K562 (cell line): ENCODE results near the gene GRIA3. TPM values are rescaled to one million over a fixed set of nuclear protein-coding genes. Genes with fewer than 3 reads are reported as not detected.

Experiments used
- ATAC-seq: fragments of 200-7000 bp; cut with Tn5 transposase; 3 replicates; pipeline ENCODE4 v1.9.1; 2020; ENCODE audit warnings: moderate library complexity
- BruUV-seq: library from RNA; stranded (reverse); fragments of 400-500 nt; replicated peaks from 2 replicates; lab custom pipeline; 2021; lab: Mats Ljungman, UMichigan
- CTCF ChIA-PET: fragments of 300-600 bp; formaldehyde crosslinking; extraction: SDS; loops from one replicate; lab custom pipeline; 2021; ENCODE audit warnings: low intra/inter-chr PET ratio; lab: Yijun Ruan, JAX
- POLR2A ChIA-PET: fragments of 300-600, 350-650 bp; sonication (Branson Sonifier 250); formaldehyde crosslinking; extraction: SDS; loops from one replicate; lab custom pipeline; 2021; ENCODE audit warnings: antibody characterized with exemption, inconsistent platforms; lab: Yijun Ruan, JAX
- DNase-seq, 4 experiments: peaks; one replicate each; pipeline versions ENCODE4 v3.0.0 to v3.0.0-alpha.2; 2011 to 2018; ENCODE audit warnings: low spot score in 3 of 4, mixed read lengths in 3 of 4; ENCODE audit errors: extremely low read depth in 1 of 4
- FAIRE-seq: peaks from 2 replicates; lab custom pipeline; 2011; peaks lifted over from hg19 to GRCh38; lab: Jason Lieb, UNC
- H2AFZ ChIP-seq: 2 replicates; pipeline ENCODE4 v1.6.0; 2011; ENCODE audit warnings: low read depth, low read length, control low read depth, inconsistent platforms
- H3K27ac ChIP-seq: fragments of 200-600 bp; 3 replicates; pipeline ENCODE4 v1.8.0; 2011; ENCODE audit warnings: low read depth, mild to moderate bottlenecking, control low read depth, inconsistent platforms, low read length, moderate library complexity, mixed read lengths; ENCODE audit errors: extremely low read depth
- H3K27me3 ChIP-seq, 2 experiments: fragments of 300-600 bp in 1 of 2; 2 replicates in 1 of 2; 3 replicates in 1 of 2; pipeline versions ENCODE4 v1.6.0 to v1.8.0; 2011; ENCODE audit warnings: inconsistent platforms in 2 of 2, low read length in 2 of 2, mild to moderate bottlenecking in 1 of 2, mixed read lengths in 1 of 2, moderate library complexity in 1 of 2; ENCODE audit not compliant: control insufficient read depth in 2 of 2, insufficient read depth in 2 of 2
- H3K36me3 ChIP-seq: fragments of 300-600 bp; 3 replicates; pipeline ENCODE4 v1.8.0; 2011; ENCODE audit warnings: mild to moderate bottlenecking, low read length, inconsistent platforms; ENCODE audit not compliant: control insufficient read depth, insufficient read depth
- H3K4me1 ChIP-seq, 2 experiments: fragments of 200-600 bp in 1 of 2; replicated peaks in 1 of 2; 2 replicates in 1 of 2; 3 replicates in 1 of 2; pipeline versions ENCODE4 v1.5.1 to v1.8.0; 2011; ENCODE audit warnings: inconsistent platforms in 2 of 2, low read length in 2 of 2, mild to moderate bottlenecking in 1 of 2, mixed read lengths in 1 of 2, moderate library complexity in 1 of 2; ENCODE audit not compliant: control insufficient read depth in 2 of 2, insufficient read depth in 2 of 2
- H3K4me2 ChIP-seq: 2 replicates; pipeline ENCODE4 v1.6.1; 2011; ENCODE audit warnings: low read length, control low read depth, inconsistent platforms, mixed read lengths; ENCODE audit not compliant: insufficient read depth
- H3K4me3 ChIP-seq: fragments of 200-600 bp; sonication (generic), shearing (Covaris generic); 2 replicates; pipeline ENCODE4 v1.5.1; 2016; ENCODE audit warnings: control low read depth, inconsistent platforms
- H3K79me2 ChIP-seq: fragments of 200-600 bp; 3 replicates; pipeline ENCODE4 v1.8.0; 2011; ENCODE audit warnings: low read length, inconsistent platforms; ENCODE audit not compliant: control insufficient read depth, insufficient read depth
- H3K9ac ChIP-seq, 2 experiments: 2 replicates each; pipeline versions ENCODE4 v1.6.0 to v1.6.1; 2011; ENCODE audit warnings: low read depth in 2 of 2, low read length in 2 of 2, control low read depth in 1 of 2, inconsistent platforms in 1 of 2, mild to moderate bottlenecking in 1 of 2, mixed read lengths in 1 of 2; ENCODE audit not compliant: insufficient read depth in 1 of 2
- H3K9me1 ChIP-seq: one replicate; pipeline ENCODE4 v1.6.0; 2011; ENCODE audit warnings: inconsistent platforms, mild to moderate bottlenecking, low read length, moderate library complexity; ENCODE audit not compliant: control insufficient read depth, insufficient read depth
- H3K9me3 ChIP-seq: replicated peaks from 2 replicates; pipeline ENCODE4 v1.5.1; 2011; ENCODE audit warnings: low read depth, low read length, inconsistent platforms; ENCODE audit not compliant: control insufficient read depth, insufficient read depth
- H4K20me1 ChIP-seq: replicated peaks from 2 replicates; pipeline ENCODE4 v1.6.1; 2011; ENCODE audit warnings: low read length, inconsistent platforms, mixed read lengths; ENCODE audit not compliant: control insufficient read depth, insufficient read depth
- ELK3 ChIP-seq: fragments of 450-650 bp; formaldehyde crosslinking; IDR thresholded peaks from 2 replicates; pipeline ENCODE4 v1.4.0; 2020; ENCODE audit warnings: mild to moderate bottlenecking
- FOSL1 ChIP-seq: fragments of 200-800 bp; sonication (Bioruptor generic); conservative IDR thresholded peaks from 2 replicates; pipeline ENCODE4 v1.6.1; 2016; ENCODE audit warnings: missing genetic modification characterization, missing compliant biosample characterization
- KLF16 ChIP-seq: IDR thresholded peaks from 2 replicates; pipeline ENCODE4 v1.6.1; 2016; ENCODE audit warnings: antibody characterized with exemption
- TCFL5 ChIP-seq: fragments of 250-450 bp; sonication (Bioruptor Pico); conservative IDR thresholded peaks from 2 replicates; pipeline ENCODE4 v1.6.1; 2021; ENCODE audit warnings: mild to moderate bottlenecking, moderate library complexity, matching md5 sums
- TRIM25 ChIP-seq: fragments of 450-650 bp; IDR thresholded peaks from 2 replicates; pipeline ENCODE4 v1.7.0; 2016; ENCODE audit warnings: borderline replicate concordance
- ZFP30 ChIP-seq: fragments of 250-450 bp; sonication (Bioruptor Pico); IDR thresholded peaks from 2 replicates; pipeline ENCODE4 v1.8.0; 2022; ENCODE audit warnings: moderate library complexity, mild to moderate bottlenecking, inconsistent platforms, borderline replicate concordance
- ZNF785 ChIP-seq: fragments of 250-450 bp; sonication (Bioruptor Pico); IDR thresholded peaks from 2 replicates; pipeline ENCODE4 v1.4.0; 2020; ENCODE audit warnings: mild to moderate bottlenecking
- WGBS: fragments of 100-300 bp; shearing (Covaris generic); methylation state at CpG from one replicate; pipeline ENCODE4 v1.1.6; 2016; ENCODE audit warnings: low coverage, mixed read lengths; ENCODE audit not compliant: insufficient coverage; ENCODE audit errors: missing lambda C conversion rate; 5-methylcytosine and 5-hydroxymethylcytosine counted together
- in situ Hi-C: fragments of 300-500 bp; cut with MboI; formaldehyde crosslinking; loops from 4 replicates; pipeline ENCODE4 v1.15.0; 2018; ENCODE audit warnings: inconsistent platforms, mixed read lengths
- intact Hi-C: fragments of 100-400 bp; cut with micrococcal nuclease; formaldehyde crosslinking; loops from 2 replicates; pipeline ENCODE4 v1.14.2; 2022
- polyA plus RNA-seq, 8 experiments: library from polyadenylated mRNA; depleted of rRNA in 4 of 8; stranded (reverse) in 5 of 8; unstranded in 3 of 8; fragments of >200 nt; fragmentation: Nextera tagmentation in 2 of 8; fragmentation: Illumina TruSeq in 1 of 8; extraction: Ambion mirVana in 2 of 8; extraction: Trizol in 1 of 8; gene quantifications; 2 replicates each; pipeline versions ENCODE4 v1.2.1 to v1.2.3, GENCODE V29; 2011 to 2014; ENCODE audit warnings: inconsistent platforms in 1 of 8, missing spikeins in 1 of 8
- total RNA-seq, 7 experiments: library from RNA; depleted of rRNA in 6 of 7; stranded (reverse); fragments of >200 nt in 6 of 7; fragmentation: Illumina TruSeq in 2 of 7; extraction: Trizol in 2 of 7; gene quantifications; 2 replicates each; pipeline versions ENCODE4 v1.2.1 to v1.2.3, GENCODE V29; 2011 to 2021; ENCODE audit warnings: low replicate concordance in 1 of 7
- TF ChIP-seq, protein P1 (sequence below): sonication (generic); formaldehyde crosslinking; IDR thresholded peaks from 2 replicates; pipeline ENCODE4 v1.5.0; 2020; ENCODE audit warnings: missing genetic modification reagents
- TF ChIP-seq, protein P2 (sequence below): sonication (generic); formaldehyde crosslinking; IDR thresholded peaks from 2 replicates; pipeline ENCODE4 v1.9.0; 2022; ENCODE audit warnings: mild to moderate bottlenecking, missing genetic modification reagents

Gene GRIA3
- total and polyA plus RNA-seq, 9 of the 15 experiments (the other 6 are each of a cell fraction or from before 2014, with no cell fraction given), result 0.10 TPM; not detected in 8

DNA sequence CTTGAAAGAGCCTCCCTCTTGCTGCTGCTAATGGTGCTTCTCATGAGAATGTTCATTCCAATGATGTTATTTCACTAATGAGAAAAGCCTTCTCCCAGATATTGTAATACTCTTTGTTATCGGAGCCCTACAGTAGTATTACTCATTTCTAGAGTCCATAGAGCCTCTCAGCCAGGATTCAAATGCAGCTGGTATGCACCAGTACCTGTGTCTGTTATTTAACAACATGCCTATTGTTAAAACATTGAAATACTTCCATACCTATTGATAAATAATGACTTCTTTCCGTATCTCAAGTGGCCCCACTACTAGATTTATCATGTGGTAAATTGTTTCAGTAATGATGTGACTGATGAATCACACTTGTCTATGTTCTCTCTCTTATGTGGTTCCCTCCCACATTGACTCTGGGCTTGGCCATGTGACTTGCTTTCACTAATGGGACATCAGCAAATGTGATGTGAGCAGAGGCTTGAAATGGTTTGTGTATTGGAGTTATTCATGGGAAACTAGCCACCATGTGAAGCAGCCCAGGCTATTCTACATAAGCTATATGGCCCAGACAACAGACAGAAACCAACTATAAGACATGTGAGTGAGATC, 341.1 kb downstream of the GRIA3 start:
- intact Hi-C loops, result no loop called here
- H2AFZ ChIP-seq, result no peak overlapping the region
- FAIRE-seq, result no peak
- H3K9me3 ChIP-seq, result no peaks in the 10 kb centered on the region
- ChIA-PET POLR2A (no interaction called here), CTCF (interaction anchor here (0.5 kb wide), 1 partner anchor 75 kb away, joined by 3 read pairs; no protein-coding TSS in a partner anchor)
- no peak overlapping the region for H3K4me2 ChIP-seq
- ATAC-seq, result no peak
- no peak overlapping the region for H3K27ac ChIP-seq
- TF ChIP-seq FOSL1 (tag) (peak; percentile 41; the same call in 1 of the 2 replicates), TCFL5 (CRISPR knock-in tag) (no peak), ZFP30 (CRISPR knock-in tag) (no peak), KLF16 (no peak), ELK3 (CRISPR knock-in tag) (no peak), TRIM25 (no peak), ZNF785 (CRISPR knock-in tag) (no peak)
- TF ChIP-seq, protein P1, sequence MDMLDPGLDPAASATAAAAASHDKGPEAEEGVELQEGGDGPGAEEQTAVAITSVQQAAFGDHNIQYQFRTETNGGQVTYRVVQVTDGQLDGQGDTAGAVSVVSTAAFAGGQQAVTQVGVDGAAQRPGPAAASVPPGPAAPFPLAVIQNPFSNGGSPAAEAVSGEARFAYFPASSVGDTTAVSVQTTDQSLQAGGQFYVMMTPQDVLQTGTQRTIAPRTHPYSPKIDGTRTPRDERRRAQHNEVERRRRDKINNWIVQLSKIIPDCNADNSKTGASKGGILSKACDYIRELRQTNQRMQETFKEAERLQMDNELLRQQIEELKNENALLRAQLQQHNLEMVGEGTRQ, result peak; percentile 19; the same call in 1 of the 2 replicates
- TF ChIP-seq, protein P2, sequence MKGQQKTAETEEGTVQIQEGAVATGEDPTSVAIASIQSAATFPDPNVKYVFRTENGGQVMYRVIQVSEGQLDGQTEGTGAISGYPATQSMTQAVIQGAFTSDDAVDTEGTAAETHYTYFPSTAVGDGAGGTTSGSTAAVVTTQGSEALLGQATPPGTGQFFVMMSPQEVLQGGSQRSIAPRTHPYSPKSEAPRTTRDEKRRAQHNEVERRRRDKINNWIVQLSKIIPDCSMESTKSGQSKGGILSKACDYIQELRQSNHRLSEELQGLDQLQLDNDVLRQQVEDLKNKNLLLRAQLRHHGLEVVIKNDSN (CRISPR knock-in tag), result peak; percentile 50; the same call in 1 of the 2 replicates
- no peaks in the 10 kb centered on the region for H3K36me3 ChIP-seq
- H3K4me3 ChIP-seq, result no peak overlapping the region
- H3K4me1 ChIP-seq, result no peaks in the 10 kb centered on the region
- no peaks in the 10 kb centered on the region for H3K27me3 ChIP-seq
- DNase-seq, result no peak
- no peak overlapping the region for H3K9ac ChIP-seq
- no peaks in the 10 kb centered on the region for H3K79me2 ChIP-seq
- no peaks in the 10 kb centered on the region for H3K9me1 ChIP-seq
- WGBS, result 4% methylated on average over 2 of the region's 2 CpGs
- BruUV-seq, result no TSS peak
- in situ Hi-C loops, result no loop called here
- H4K20me1 ChIP-seq, result no peaks in the 10 kb centered on the region
